GM10847 (cell line): ENCODE data around the gene GALNT18.

ENCODE experiments used
- POLR2A ChIP-seq: IDR thresholded peaks from 2 replicates; pipeline ENCODE4 v1.6.1; 2011; ENCODE audit not compliant: insufficient read length; ENCODE audit errors: extremely low read depth

Gene GALNT18

GRCh38 chr11:11265994-11266606 lies 355.7 kb downstream of the GALNT18 start:
- TF ChIP-seq POLR2A: no peak

GRCh38 chr11:11265320-11265719 lies 356.5 kb downstream of the GALNT18 start:
- no peak for TF ChIP-seq POLR2A

- TF ChIP-seq POLR2A: no peak
Observed at GRCh38 chr11:11263238-11264005, 358.4 kb downstream of the GALNT18 start.

GRCh38 chr11:11262171-11262920 lies 359.5 kb downstream of the GALNT18 start:
- no peak for TF ChIP-seq POLR2A

- TF ChIP-seq POLR2A: no peak
Observed at GRCh38 chr11:11261629-11262028, 360.2 kb downstream of the GALNT18 start.

- no peak for TF ChIP-seq POLR2A
Observed at GRCh38 chr11:11260903-11261302, 360.9 kb downstream of the GALNT18 start.

GRCh38 chr11:11253995-11254394 lies 367.8 kb downstream of the GALNT18 start:
- TF ChIP-seq POLR2A: no peak

- TF ChIP-seq POLR2A: no peak
Observed at GRCh38 chr11:11253497-11253896, 368.3 kb downstream of the GALNT18 start.

GRCh38 chr11:11252403-11252802 lies 369.4 kb downstream of the GALNT18 start:
- TF ChIP-seq POLR2A: no peak

- TF ChIP-seq POLR2A: no peak
Observed at GRCh38 chr11:11251394-11251970, 370.3 kb downstream of the GALNT18 start.

- TF ChIP-seq POLR2A: no peak
Observed at GRCh38 chr11:11250470-11250869, 371.3 kb downstream of the GALNT18 start.

GRCh38 chr11:11247576-11247975 lies 374.2 kb downstream of the GALNT18 start:
- TF ChIP-seq POLR2A: no peak

GRCh38 chr11:11247086-11247485 lies 374.7 kb downstream of the GALNT18 start:
- no peak for TF ChIP-seq POLR2A

GRCh38 chr11:11246166-11246565 lies 375.6 kb downstream of the GALNT18 start:
- no peak for TF ChIP-seq POLR2A

- TF ChIP-seq POLR2A: no peak
Observed at GRCh38 chr11:11245453-11245852, 376.4 kb downstream of the GALNT18 start.
